DOHH2 (cell line): ENCODE data around the gene PITX2.

Experiments
- EZH2phosphoT487 ChIP-seq: fragments of 200-600 bp; sonication (generic); IDR thresholded peaks from 2 replicates; pipeline ENCODE4 v1.6.1; 2017; ENCODE audit warnings: borderline replicate concordance, mild to moderate bottlenecking, antibody characterized with exemption, low read length, moderate library complexity, mixed read lengths
- TF ChIP-seq, protein P1 (sequence below): fragments of 200-600 bp; sonication (generic); IDR thresholded peaks from one replicate; pipeline ENCODE4 v1.5.1; 2014; ENCODE audit warnings: antibody characterized with exemption, mild to moderate bottlenecking, low read depth, low read length; ENCODE audit not compliant: poor library complexity, severe bottlenecking

DNA sequence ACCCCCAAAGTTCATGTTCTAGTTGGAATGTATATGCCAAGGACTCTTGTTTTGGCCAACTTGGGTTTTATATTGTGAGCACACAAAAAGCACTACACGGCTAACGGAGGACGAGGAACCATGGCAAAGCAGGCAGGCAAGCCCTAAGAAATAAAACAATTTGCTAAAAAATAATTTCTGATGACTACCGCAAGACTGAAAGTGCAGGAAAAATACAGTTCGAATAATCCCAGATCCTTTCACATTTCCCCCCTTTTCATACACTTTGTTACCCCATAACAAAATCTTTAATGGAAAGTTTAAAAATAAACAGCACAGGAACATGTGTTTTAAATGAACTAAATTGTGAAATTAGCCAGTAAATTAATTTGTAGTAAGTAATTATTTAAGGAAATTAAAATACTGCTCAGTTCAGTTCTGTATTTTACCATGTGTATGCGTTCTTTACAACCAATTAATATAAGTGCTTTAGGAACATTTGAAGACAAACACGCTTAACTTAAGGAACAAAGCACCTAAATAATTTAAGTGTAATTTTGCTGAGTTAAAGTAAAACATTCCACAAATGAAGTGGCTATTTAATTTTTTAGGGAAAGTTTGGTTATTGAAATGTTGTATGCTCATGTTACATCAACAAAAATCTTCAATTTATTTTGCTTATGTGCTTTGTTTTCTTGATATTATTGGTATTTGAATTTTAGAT, 12.4 kb upstream of the PITX2 start:
- TF ChIP-seq, protein P1, sequence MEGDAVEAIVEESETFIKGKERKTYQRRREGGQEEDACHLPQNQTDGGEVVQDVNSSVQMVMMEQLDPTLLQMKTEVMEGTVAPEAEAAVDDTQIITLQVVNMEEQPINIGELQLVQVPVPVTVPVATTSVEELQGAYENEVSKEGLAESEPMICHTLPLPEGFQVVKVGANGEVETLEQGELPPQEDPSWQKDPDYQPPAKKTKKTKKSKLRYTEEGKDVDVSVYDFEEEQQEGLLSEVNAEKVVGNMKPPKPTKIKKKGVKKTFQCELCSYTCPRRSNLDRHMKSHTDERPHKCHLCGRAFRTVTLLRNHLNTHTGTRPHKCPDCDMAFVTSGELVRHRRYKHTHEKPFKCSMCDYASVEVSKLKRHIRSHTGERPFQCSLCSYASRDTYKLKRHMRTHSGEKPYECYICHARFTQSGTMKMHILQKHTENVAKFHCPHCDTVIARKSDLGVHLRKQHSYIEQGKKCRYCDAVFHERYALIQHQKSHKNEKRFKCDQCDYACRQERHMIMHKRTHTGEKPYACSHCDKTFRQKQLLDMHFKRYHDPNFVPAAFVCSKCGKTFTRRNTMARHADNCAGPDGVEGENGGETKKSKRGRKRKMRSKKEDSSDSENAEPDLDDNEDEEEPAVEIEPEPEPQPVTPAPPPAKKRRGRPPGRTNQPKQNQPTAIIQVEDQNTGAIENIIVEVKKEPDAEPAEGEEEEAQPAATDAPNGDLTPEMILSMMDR: no peak
- TF ChIP-seq EZH2phosphoT487: no peak
